HepG2 (cell line): ENCODE results near the gene RAC3. TPM values are rescaled to one million over a fixed set of nuclear protein-coding genes. Genes with fewer than 3 reads are reported as not detected.

Experiments
- DMAP1 ChIP-seq: IDR thresholded peaks from 2 replicates; pipeline ENCODE4 v1.6.1; 2016
- FOXJ3 ChIP-seq: sonication (generic); formaldehyde crosslinking; IDR thresholded peaks from 2 replicates; pipeline ENCODE4 v1.4.0; 2020; ENCODE audit warnings: missing genetic modification reagents, mild to moderate bottlenecking, borderline replicate concordance
- GTF3A ChIP-seq: sonication (generic); formaldehyde crosslinking; conservative IDR thresholded peaks from 2 replicates; pipeline ENCODE4 v1.4.0; 2020; ENCODE audit warnings: mild to moderate bottlenecking, missing genetic modification reagents
- HOXA9 ChIP-seq: sonication (generic); formaldehyde crosslinking; IDR thresholded peaks from 2 replicates; pipeline ENCODE4 v1.8.1; 2022; ENCODE audit warnings: missing genetic modification reagents, mild to moderate bottlenecking, moderate library complexity, borderline replicate concordance
- KDM4B ChIP-seq: sonication (generic); formaldehyde crosslinking; IDR thresholded peaks from 2 replicates; pipeline ENCODE4 v1.4.0; 2020; ENCODE audit warnings: missing genetic modification reagents
- RXRB ChIP-seq: IDR thresholded peaks from 2 replicates; pipeline ENCODE4 v1.6.1; 2016; ENCODE audit warnings: borderline replicate concordance, missing genetic modification reagents, missing compliant biosample characterization
- SKI ChIP-seq: fragments of 450-650 bp; IDR thresholded peaks from one replicate; pipeline ENCODE4 v1.6.1; 2018; ENCODE audit warnings: mild to moderate bottlenecking; ENCODE audit not compliant: partially characterized antibody
- TBX3 ChIP-seq: fragments of 450-650 bp; IDR thresholded peaks from 2 replicates; pipeline ENCODE4 v1.6.1; 2017; ENCODE audit warnings: antibody characterized with exemption, mild to moderate bottlenecking, inconsistent platforms, borderline replicate concordance
- YEATS4 ChIP-seq: sonication (generic); formaldehyde crosslinking; IDR thresholded peaks from 2 replicates; pipeline ENCODE4 v1.4.0; 2020; ENCODE audit warnings: missing genetic modification reagents, borderline replicate concordance
- ZKSCAN1 ChIP-seq: fragments of 150-350 bp; IDR thresholded peaks from 2 replicates; pipeline ENCODE4 v1.6.1; 2014; ENCODE audit warnings: low read length
- ZNF274 ChIP-seq: sonication (generic); formaldehyde crosslinking; IDR thresholded peaks from 2 replicates; pipeline ENCODE4 v1.5.1; 2020; ENCODE audit warnings: mild to moderate bottlenecking, missing genetic modification reagents
- ZNF383 ChIP-seq: sonication (generic); formaldehyde crosslinking; IDR thresholded peaks from 2 replicates; pipeline ENCODE4 v1.4.0; 2020; ENCODE audit warnings: missing genetic modification reagents, mild to moderate bottlenecking, borderline replicate concordance
- ZNF496 ChIP-seq: sonication (generic); formaldehyde crosslinking; IDR thresholded peaks from 2 replicates; pipeline ENCODE4 v1.8.1; 2023; ENCODE audit warnings: mild to moderate bottlenecking, moderate library complexity, missing genetic modification reagents; ENCODE audit not compliant: insufficient replicate concordance
- ZNF543 ChIP-seq: sonication (generic); formaldehyde crosslinking; IDR thresholded peaks from 2 replicates; pipeline ENCODE4 v1.4.0; 2020; ENCODE audit warnings: mild to moderate bottlenecking, missing genetic modification reagents
- ZNF749 ChIP-seq: sonication (generic); formaldehyde crosslinking; IDR thresholded peaks from 2 replicates; pipeline ENCODE4 v1.8.0; 2022; ENCODE audit warnings: mild to moderate bottlenecking, missing genetic modification reagents, moderate library complexity, borderline replicate concordance
- ZSCAN25 ChIP-seq: sonication (generic); formaldehyde crosslinking; IDR thresholded peaks from 2 replicates; pipeline ENCODE4 v1.8.0; 2022; ENCODE audit warnings: mild to moderate bottlenecking, missing genetic modification reagents
- polyA plus RNA-seq, 8 experiments: library from polyadenylated mRNA; depleted of rRNA in 3 of 8; stranded (reverse) in 7 of 8; unstranded in 1 of 8; fragments of >200 nt; fragmentation: Illumina TruSeq in 4 of 8; extraction: Trizol in 4 of 8; gene quantifications; 2 replicates each; pipeline versions ENCODE4 v1.2.1 to v1.2.3, GENCODE V29; 2011 to 2016; ENCODE audit warnings: low read depth in 4 of 8, missing spikeins in 1 of 8, mixed read lengths in 1 of 8; ENCODE audit not compliant: insufficient read depth in 1 of 8
- total RNA-seq, 5 experiments: library from RNA; depleted of rRNA; stranded (reverse); fragments of >200 nt; fragmentation: Illumina TruSeq; extraction: Trizol; gene quantifications; 2 replicates each; pipeline ENCODE4 v1.2.3, GENCODE V29; 2016; ENCODE audit warnings: low read depth in 1 of 5
- TF ChIP-seq, protein P1 (sequence below): IDR thresholded peaks from 2 replicates; pipeline ENCODE4 v1.6.1; 2016; ENCODE audit warnings: low read depth, control low read depth
- TF ChIP-seq, protein P2 (sequence below): sonication (generic); formaldehyde crosslinking; conservative IDR thresholded peaks from 2 replicates; pipeline ENCODE4 v1.4.0; 2020; ENCODE audit warnings: missing genetic modification reagents
- TF ChIP-seq, protein P3 (sequence below): sonication (generic); formaldehyde crosslinking; IDR thresholded peaks from 2 replicates; pipeline ENCODE4 v1.5.0; 2020; ENCODE audit warnings: mild to moderate bottlenecking, missing genetic modification reagents, borderline replicate concordance

Gene RAC3
- total and polyA plus RNA-seq, 2 of the 13 experiments (the other 11 are each of a cell fraction or from before 2014, with no cell fraction given), result 10.5 to 21.3 TPM

DNA sequence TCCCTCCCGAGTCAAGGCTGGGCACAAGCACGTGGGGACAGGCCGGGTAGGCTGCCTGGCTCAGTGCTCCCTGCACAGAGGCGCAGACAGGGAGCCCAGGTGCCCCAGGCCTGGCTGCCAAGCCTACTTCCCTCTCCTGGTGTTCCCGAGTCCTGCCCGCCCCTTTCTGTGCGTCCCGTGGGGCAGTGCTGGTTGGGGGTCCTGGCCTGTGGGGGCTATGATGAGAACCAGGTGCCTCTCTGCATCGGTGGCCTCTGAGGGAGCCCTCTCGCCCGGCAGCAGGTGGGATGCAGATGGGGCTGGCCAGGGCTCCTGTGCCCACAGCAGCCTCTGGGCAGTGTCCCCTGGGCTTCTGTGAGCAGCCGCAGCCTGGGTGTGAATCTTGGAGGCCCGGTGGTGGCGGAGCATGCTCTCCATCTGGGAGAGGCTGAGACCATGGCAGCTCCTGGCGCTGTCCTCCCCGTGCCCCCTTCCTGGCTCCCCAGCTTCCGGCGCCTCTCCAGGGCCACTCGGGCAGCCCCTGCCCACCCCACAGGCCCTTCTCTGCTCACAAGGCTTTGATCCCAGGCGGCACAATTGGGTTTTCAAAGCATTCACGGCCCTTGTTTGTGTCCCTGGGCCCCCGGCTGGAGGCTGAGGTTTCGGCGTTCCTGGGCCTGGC lies 16.0 kb upstream of the RAC3 start (continued):
- TF ChIP-seq ZNF496 (no peak), ZNF543 (CRISPR knock-in tag) (no peak), SKI (peak; percentile 32), ZSCAN25 (CRISPR knock-in tag) (no peak), RXRB (CRISPR knock-in tag) (peak; percentile 78), ZNF749 (no peak), ZNF383 (CRISPR knock-in tag) (no peak), FOXJ3 (CRISPR knock-in tag) (peak; percentile 47; the same call in 1 of the 2 replicates), HOXA9 (CRISPR knock-in tag) (0 out of 2 replicates have a peak, but pooled peaks have one; percentile 55), KDM4B (0 out of 2 replicates have a peak, but pooled peaks have one; percentile 16), TBX3 (no peak), ZKSCAN1 (no peak), GTF3A (CRISPR knock-in tag) (no peak), YEATS4 (CRISPR knock-in tag) (no peak), DMAP1 (CRISPR knock-in tag) (no peak), ZNF274 (CRISPR knock-in tag) (no peak)
- TF ChIP-seq, protein P1, sequence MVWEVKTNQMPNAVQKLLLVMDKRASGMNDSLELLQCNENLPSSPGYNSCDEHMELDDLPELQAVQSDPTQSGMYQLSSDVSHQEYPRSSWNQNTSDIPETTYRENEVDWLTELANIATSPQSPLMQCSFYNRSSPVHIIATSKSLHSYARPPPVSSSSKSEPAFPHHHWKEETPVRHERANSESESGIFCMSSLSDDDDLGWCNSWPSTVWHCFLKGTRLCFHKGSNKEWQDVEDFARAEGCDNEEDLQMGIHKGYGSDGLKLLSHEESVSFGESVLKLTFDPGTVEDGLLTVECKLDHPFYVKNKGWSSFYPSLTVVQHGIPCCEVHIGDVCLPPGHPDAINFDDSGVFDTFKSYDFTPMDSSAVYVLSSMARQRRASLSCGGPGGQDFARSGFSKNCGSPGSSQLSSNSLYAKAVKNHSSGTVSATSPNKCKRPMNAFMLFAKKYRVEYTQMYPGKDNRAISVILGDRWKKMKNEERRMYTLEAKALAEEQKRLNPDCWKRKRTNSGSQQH (CRISPR knock-in tag), result no peak
- TF ChIP-seq, protein P2, sequence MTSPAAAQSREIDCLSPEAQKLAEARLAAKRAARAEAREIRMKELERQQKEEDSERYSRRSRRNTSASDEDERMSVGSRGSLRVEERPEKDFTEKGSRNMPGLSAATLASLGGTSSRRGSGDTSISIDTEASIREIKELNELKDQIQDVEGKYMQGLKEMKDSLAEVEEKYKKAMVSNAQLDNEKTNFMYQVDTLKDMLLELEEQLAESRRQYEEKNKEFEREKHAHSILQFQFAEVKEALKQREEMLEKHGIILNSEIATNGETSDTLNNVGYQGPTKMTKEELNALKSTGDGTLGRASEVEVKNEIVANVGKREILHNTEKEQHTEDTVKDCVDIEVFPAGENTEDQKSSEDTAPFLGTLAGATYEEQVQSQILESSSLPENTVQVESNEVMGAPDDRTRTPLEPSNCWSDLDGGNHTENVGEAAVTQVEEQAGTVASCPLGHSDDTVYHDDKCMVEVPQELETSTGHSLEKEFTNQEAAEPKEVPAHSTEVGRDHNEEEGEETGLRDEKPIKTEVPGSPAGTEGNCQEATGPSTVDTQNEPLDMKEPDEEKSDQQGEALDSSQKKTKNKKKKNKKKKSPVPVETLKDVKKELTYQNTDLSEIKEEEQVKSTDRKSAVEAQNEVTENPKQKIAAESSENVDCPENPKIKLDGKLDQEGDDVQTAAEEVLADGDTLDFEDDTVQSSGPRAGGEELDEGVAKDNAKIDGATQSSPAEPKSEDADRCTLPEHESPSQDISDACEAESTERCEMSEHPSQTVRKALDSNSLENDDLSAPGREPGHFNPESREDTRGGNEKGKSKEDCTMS (CRISPR knock-in tag), result no peak
- TF ChIP-seq, protein P3, sequence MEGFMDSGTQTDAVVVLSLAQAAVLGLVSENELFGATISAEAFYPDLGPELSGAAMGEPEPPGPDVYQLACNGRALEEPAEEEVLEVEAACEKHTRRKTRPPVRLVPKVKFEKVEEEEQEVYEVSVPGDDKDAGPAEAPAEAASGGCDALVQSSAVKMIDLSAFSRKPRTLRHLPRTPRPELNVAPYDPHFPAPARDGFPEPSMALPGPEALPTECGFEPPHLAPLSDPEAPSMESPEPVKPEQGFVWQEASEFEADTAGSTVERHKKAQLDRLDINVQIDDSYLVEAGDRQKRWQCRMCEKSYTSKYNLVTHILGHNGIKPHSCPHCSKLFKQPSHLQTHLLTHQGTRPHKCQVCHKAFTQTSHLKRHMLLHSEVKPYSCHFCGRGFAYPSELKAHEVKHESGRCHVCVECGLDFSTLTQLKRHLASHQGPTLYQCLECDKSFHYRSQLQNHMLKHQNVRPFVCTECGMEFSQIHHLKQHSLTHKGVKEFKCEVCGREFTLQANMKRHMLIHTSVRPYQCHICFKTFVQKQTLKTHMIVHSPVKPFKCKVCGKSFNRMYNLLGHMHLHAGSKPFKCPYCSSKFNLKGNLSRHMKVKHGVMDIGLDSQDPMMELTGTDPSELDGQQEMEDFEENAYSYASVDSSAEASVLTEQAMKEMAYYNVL (CRISPR knock-in tag), result no peak
